Activated T-cell treated with anti-CD3 and anti-CD28 coated beads for 24 hours (primary cell): Measurements from ENCODE around the gene OCEL1.
"Not testable (repeated sequence)": the region's sequence is repeated elsewhere in the genome, so short reads cannot be mapped to it uniquely, and the experiment has no call there.

ENCODE experiments used
- DNase-seq: peaks from one replicate; pipeline ENCODE4 v3.0.0-alpha.2; 2020; ENCODE audit warnings: low read depth

OCEL1 gene, protein sequence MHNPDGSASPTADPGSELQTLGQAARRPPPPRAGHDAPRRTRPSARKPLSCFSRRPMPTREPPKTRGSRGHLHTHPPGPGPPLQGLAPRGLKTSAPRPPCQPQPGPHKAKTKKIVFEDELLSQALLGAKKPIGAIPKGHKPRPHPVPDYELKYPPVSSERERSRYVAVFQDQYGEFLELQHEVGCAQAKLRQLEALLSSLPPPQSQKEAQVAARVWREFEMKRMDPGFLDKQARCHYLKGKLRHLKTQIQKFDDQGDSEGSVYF

DNA sequence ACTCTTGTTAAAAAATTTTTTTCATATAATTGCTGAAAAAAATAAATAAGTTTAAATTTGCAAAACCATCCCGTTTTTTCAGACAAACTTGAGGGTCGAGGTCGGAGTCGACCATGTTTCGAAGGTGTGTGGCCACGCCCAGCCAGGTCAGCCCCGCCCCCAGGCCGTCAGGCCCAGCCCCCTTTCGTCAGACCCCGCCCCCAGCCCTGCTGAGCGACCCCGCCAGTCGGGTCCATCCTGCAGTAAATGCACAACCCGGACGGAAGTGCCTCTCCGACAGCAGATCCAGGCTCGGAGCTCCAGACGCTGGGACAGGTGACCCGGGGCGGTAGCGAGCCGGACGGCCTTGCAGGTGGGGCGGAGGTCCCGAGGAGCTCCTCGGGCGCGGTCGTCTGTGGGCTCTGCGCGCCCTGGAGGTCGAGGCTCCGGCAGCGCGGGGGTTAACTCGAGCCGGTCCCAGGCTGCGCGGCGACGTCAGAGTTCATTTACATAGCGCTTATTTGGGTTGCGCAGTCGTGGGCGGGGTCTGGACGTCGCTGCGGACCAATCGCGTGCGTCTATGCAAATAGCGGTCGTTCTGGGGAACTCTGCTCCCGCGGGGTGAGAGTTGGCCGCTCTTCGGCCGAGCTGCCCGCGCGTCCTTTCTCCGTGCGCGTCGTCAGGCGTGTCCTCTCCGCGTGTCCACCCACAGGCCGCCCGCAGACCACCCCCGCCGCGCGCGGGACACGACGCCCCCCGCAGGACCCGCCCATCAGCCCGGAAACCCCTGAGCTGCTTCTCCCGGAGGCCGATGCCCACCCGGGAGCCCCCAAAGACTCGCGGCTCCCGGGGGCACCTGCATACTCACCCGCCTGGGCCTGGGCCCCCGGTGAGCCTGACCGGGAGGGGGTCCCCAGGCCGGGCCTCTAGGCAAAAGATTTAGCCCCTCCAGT is at the start of gene OCEL1:
Gene OCEL1, plus strand, starts transcription at position 225 of the 932 bp plus-strand sequence. Its CDS starts 22 bp downstream, at position 247.
- peak; percentile 92 for DNase-seq

DNA sequence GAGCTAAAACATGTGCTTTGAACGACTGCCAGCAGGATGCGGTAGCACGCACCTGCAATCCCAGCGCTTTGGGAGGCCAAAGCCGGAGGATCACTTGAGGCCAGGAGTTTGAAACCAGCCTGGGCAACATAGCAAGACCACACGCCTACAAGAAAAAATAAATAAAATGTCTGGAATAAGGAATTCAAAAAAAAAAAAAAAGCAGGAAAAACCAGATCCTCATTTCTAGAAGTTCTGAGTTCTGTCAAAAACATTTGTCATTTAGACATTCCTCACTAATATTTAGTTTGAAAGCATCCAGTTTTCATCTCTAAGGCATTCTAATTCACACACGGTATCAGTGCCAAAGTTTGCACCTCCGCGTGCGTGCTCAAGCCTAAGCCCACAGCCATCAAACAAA is 47.7 kb upstream of the OCEL1 start:
- DNase-seq = no peak

DNA sequence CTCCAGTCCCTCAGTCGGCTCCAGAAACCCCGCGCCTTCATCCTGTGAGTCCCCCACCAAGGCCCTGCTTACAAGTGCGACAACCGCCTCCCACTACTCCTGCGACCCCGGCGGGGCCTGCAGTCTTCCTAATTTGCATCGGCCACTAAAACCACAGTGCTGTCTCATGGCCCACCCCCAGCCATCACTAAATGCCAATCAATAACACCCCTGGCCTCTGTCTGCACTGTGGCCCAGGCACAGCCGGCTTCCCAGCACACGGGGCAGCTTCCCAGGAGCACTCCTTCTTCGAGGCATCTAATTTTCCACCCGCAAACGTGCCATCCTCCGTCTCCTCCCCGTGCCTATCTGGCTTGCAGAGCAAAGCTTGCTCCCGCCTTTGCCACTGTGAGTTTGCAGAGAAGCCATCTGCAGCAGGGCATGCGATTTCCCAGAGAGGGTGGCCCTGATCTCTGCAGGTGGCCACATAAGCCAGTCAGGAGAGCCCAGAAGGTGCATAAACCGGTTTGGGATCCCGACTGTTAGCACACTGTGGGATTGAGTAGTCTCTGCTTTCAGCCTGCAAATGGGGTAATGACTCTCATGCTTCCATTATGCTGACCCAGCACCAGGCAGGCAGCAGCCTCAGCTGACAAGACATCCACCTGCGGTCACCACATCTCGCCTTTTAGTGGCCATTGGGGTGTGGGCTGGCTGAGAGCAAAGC is 44.9 kb upstream of the OCEL1 start:
- DNase-seq = no peak

DNA sequence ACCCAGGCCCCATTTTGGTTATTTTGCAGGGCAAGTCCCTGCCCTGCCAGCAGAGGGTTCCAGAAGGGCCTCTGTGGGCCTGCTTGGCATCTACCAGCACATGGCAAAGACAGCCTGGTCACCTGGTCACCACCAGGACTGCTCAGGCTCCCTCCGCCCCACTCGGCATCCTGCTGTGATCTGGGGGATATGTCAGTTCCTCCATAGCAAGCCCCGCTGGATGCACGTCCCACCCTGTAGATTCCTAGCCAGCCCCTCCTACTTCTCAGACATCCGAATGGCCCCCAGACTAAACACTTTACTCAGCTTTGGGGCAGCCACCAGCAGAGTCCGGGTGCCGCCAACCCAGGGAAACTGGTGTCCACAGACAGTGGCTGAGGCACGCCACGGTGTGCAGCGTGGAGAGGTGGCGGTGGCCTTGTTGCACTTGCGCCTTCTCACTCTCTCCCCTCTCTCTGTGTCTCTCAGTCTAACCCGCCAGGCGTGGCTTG is 42.7 kb upstream of the OCEL1 start:
- peak; percentile 12 for DNase-seq

DNA sequence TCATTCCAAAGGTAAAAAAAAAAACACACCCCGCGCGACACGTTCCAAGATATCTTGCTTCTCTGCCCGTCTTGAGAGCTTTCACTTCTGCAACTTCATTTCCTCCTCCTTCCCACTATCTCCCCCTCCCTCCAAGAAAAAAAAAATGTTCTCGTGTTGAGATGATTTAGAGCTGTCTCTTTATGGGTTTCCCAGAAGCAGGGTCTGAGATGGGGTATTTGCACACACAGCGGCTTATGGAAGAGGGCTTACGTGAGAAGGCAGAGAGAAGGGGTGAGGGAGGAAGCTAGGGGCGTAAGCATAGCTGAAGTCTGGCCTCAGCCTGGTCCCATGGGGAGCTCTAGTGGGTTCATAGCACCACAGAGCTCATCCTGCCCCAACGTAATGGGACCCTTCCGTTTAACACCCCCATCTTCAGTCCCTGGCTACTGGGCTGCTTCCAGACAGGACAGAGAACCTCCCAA is 42.1 kb upstream of the OCEL1 start:
- no peak for DNase-seq

DNA sequence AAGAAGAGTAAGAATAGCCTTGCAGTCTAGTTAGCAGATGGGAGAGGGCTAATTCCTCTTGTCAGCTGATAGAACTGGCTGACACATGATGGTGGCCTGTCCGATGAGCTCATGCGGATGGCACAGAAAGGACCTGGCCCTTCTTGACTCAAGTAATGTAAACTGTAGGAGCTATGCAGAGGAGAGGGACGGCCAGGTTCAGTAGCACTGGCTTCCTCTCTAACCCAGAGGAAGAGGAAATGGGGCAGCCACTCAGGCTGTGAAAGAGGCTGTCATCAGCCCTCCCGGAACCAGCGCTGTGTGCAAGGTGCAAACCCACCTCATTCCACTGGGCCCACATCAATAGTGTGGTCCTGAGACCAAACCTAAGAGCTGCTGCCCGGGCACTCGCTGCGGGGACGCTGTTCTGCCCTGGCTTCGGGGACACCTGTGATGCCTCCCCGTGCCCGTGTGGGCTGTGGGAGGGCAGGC is 41.6 kb upstream of the OCEL1 start:
- DNase-seq = peak; percentile 32

DNA sequence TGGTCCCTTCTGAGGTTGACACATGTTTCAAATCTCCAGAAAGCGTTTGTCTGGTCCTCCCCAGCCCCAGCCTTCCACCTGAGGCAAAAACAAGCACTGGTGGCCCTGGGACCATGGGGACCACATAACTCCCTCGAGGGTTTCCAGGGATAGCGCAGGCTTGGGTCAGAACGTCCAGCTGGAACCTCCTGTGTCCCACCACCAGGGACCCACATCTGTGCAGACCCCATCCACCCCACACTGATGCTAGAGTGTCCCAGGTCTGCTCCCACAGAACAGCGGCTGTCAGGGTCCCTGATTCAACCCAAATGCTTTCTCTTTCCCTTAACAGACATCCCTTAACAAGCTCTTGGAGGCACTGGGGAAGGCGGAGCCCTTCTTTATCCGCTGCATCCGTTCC is 40.4 kb upstream of the OCEL1 start:
- DNase-seq = no peak

DNA sequence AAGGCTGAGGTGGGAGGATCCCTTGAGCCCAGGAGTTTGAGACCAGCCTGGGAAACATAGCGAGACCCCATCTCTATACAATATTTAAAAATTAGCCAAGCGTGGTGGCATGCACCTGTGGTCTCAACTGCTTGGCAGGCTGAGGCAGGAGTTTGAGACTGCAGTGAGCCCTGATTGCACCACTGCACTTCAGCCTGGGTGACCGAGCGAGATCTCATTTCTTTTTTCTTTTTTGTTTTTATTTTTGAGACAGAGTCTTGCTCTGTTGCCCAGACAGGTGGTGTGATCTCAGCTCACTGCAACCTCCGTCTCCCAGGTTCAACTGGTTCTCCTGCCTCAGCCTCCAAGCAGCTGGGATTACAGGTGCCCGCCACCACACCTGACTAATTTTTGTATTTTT is 34.3 kb upstream of the OCEL1 start:
- not testable (repeated sequence) for DNase-seq

DNA sequence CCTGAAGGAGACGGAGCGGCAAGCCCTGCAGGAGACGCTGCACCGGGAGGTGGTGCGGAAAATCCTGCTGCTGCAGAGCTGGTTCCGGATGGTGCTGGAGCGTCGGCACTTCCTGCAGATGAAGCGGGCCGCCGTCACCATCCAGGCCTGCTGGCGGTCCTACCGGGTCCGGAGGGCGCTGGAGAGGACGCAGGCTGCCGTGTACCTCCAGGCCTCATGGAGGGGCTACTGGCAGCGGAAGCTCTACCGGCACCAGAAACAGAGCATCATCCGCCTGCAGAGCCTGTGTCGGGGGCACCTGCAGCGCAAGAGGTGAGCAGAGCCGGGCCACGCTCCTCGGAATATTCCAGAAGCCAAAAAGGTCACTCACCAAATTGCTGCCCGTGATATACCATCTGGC is 33.3 kb upstream of the OCEL1 start:
- DNase-seq = no peak

DNA sequence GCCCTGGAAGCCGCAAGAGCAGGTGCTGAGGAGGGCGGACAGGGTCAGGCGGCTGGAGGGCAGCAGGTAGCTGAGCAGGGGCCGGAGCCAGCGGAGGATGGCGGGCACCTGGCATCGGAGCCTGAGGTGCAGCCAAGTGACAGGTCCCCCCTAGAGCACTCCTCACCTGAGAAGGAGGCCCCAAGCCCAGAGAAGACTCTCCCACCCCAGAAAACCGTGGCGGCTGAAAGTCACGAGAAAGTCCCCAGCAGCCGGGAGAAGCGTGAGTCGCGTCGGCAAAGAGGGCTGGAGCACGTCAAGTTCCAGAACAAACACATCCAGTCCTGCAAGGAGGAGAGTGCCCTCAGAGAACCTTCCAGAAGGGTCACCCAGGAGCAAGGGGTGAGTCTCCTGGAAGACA is 31.4 kb upstream of the OCEL1 start:
- no peak for DNase-seq

DNA sequence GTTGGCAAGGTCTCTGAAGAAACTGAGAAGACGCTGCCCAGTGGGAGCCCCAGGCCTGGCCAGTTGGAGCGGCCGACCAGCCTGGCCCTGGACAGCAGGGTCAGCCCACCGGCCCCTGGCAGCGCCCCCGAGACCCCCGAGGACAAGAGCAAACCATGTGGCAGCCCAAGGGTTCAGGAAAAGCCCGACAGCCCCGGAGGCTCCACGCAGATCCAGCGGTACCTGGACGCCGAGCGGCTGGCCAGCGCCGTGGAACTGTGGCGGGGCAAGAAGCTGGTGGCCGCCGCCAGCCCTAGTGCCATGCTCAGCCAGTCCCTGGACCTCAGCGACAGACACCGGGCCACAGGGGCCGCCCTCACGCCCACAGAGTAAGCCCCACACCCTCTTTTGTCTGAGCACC is 30.9 kb upstream of the OCEL1 start:
- DNase-seq = no peak

DNA sequence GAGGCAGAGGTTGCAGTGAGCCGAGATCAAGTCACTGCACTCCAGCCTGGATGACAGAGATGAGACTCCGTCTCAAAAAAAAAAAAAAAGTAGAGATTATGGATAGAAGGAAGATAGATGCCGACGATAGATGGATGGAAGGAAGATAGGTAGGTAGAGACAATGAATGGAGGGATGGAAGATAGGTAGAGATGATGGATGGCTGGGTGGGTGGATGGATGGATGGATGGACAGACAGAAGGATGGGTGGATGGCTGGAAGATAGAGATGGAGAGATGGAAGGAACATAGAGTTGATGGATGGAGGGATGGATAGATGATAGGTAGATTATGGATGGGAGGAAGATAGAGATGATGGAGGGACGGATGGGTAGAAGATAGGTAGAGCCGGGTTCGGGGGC is 29.4 kb upstream of the OCEL1 start:
- no peak for DNase-seq

DNA sequence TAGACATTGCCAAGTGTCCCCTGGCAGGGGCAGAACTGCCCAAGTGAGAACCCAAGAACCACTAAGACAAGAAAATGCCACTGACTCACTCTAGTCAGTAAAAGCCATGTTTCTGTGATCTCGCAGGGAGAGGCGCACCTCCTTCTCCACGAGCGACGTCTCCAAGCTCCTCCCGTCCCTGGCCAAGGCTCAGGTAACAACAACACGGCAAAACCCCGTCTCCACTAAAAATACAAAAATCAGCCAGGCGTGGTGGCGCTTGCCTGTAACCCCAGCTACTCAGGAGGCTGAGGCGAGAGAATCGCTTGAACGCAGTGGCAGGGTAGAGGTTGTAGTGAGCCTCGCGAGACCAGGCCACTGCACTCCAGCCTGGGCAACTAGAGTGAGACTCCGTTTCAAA is 28.4 kb upstream of the OCEL1 start:
- DNase-seq = no peak

DNA sequence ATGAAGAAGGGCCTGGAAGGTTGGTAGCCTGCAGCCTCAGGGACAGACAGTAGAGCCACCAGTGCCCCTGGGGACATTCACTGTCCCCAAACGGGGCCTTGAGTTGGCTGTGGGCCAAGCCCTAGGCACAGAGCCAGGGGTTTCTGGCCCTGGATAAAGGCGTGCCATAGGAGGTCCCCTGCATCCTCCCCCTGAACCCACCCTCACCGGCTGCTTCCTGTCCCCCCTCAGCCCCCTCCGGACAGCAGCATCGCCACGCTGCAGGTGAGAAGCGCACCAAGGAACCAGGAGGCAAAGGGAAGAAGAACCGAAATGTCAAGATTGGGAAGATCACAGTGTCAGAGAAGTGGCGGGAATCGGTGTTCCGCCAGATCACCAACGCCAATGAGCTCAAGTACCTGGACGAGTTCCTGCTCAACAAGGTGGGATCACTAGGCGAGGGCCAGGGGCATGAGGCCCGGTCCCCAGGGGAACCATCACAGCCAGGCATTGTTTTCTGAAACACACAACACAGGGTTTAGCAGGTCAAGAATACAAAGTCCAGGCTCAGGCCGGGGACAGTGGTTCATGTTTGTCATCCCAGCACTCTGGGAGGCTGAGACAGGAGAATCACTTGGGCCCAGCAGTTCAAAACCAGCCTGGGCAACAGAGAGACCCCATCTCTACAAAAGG is 25.5 kb upstream of the OCEL1 start:
- DNase-seq = no peak

DNA sequence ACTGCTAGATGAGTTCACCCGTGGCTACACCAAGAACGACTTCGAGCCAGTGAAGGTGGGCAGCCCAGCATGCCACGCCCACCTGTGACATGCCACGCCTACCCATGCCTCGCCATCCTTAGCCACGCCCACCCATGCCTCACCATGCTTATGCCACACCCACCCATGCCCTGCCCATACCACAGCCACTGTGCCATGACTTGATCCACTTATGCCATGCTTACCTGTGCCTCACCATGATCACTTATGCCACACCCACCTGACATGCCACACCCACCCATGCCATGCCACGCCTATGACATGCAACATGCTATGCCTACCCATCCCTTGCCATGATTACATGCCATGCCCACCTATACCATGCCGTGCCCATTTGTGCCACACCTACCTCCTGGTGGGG is 23.8 kb upstream of the OCEL1 start:
- no peak for DNase-seq

DNA sequence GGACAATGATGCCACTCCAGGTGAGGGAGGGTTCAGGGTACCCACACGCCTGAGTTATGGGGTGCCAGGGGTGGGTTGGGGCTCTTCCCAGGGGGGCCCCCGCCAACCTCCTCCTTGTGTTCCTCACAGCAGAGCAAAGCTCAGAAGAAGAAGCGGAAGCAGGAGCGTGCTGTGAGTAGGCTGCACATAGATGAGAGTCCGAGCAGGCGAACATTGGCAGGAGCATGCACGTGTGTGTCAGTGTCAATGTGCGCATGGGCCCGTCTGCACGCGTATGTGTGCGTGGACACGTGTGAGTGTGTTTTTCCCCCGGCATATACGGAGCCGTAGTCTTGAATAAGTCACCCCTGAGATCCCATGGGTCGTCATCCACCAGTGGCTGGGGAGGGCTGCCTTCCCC is 23.3 kb upstream of the OCEL1 start:
- no peak for DNase-seq

DNA sequence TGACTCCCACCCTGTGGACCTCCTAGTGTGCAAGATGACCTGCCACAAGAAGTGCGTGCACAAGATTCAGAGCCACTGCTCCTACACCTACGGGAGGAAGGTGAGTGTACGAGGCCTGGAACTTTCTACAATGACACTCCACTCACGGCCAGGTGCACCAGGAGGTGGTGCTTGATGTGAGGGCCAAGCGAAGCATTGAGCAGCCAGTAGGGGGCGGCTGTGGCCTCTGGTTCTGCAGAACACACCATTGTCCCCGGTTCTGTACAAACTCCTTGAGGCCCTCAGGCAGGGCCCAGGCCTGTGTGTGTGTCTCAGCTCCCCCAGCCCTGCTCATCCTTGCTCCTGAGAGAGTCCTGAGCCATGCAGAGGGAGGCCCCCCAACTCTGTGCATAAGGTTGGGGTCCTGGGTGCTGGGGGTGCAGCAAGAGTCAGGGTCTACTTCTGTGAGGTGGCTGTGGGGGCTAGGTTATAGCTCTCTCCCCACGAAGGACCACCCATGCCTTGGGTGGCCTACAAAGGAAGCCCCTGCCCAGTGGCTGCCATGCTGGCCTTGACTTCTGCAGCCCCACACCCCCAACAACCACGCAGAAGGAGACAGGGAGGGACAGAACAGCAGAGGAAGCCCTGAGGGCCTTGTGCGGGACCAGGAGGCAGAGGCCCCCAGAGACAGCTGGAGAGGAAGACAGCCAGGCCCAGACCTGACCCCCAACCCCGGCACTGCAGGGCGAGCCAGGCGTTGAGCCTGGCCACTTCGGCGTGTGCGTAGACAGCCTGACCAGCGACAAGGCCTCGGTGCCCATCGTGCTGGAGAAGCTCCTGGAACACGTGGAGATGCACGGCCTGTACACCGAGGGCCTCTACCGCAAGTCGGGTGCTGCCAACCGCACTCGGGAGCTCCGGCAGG is 20.5 kb upstream of the OCEL1 start:
- DNase-seq = peak; percentile 39

DNA sequence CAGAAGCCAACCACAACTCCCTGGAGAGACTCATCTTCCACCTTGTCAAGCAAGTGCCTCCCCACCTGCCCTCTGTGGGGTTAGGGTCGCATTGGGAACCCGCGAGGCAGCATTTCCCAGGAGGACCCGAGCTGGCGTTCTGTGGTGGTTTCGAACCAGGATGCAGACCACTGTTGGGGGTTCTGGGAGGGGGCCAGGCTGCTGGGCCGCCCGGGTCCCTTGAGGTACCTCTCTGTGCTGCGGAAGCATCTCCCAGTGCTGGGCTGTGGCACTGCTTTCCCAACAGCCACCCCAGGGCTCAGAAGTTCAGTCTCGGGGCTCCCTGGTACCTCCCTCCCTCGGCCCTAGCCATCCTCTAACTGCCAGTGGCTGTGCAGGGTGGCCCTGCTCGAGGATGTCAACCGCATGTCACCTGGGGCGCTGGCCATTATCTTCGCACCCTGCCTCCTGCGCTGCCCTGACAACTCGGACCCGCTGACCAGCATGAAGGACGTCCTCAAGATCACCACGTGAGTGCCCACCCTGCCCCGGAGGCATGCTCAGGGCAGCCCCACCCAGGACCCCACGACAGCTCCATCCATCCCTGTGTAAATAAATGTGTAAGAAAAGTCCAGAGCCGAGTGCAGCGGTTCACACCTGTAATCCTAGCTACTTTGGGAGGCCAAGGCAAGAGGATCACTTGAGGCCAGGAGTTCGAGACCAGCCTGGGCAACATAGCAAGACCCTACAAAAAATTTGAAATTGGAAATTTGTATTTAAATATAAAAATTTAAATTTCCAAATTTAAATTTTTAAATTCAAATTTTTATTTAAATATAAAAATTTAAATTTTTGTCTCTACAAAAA is 19.1 kb upstream of the OCEL1 start:
- no peak for DNase-seq

DNA sequence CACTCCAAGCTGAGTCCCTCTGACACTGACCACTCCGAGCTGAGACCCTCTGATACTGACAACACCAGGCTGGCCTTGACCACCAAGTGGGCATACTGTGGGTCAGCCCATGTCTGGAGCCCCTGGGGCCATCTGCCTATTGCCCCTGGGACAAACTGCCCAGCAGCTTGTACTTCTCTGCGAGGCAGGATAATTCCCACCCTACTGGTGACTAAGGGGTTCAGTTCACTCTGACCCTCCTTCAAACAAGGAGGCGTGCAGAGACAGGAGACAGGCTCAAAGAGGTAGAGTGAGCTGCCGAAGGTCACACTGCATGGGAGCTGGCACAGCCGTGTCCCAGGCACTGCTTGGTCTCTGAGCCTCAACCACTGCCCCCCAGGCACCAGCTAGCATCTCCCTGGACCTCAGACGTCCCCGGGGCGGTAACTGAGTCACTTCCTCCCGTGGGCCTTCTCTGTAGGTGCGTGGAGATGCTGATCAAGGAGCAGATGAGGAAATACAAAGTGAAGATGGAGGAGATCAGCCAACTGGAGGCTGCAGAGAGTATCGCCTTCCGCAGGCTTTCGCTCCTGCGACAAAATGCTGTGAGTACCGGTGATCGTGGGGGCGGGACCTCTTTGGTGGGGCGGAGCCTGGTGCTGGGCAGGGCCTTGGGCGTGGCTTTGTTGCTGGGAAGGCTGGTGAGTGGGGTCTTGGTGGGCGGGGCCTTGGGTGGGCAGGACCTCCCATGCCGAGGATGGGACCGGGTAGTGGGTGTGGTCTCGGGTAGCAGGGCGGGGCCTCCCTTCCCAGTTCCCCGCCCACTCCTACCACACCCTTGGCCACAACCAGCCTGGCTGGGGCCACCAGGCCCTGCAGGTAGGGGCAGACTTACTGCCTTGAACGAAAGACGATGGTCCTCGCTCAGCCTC is 16.6 kb upstream of the OCEL1 start:
- peak; percentile 41 for DNase-seq
